Measurements from ENCODE around the gene GARNL3. TPM values are rescaled to one million over a fixed set of nuclear protein-coding genes. Genes with fewer than 3 reads are reported as not detected.

Gene GARNL3
- total and polyA plus RNA-seq, 2 of the 13 experiments (the other 11 are each of a cell fraction or from before 2014, with no cell fraction given): 3.9 to 11.0 TPM

DNA sequence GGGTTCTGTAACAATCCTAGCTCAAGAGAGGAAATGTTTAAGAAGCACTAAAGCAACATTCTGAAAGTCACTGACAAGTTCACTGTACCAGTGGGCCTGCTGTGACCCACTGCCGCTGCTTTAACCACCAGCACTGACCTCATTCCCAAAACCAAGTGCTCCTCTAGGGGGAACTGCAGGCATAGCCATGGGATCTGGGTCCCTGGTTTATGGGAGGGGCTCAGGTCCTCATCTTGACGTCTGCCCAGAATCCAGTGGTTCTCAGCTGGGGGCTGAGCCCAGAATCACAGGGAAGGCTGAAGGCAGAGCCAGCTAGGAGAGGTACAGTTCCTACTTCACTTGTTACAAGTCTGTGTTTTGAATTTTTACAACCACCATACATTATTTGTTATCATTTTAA is 96.3 kb downstream of the GARNL3 start:
- CTCF ChIA-PET (ENCODE audit: low intra/inter-chr PET ratio, low total read pairs): interaction anchor here (0.6 to 3.2 kb wide), 3 partner anchors 33 to 39 kb away, joined by 3 to 32 read pairs (median 4); partner anchors contain the start of gene SLC2A8
- DNase-seq (ENCODE audit: low spot score): peak; percentile 68
- whole genome bisulfite sequencing (ENCODE audit: low lambda C conversion rate): 50% methylated on average over 2 of the region's 2 CpGs
- in situ Hi-C loops (cut with HindIII; ENCODE audit: extremely low pct_ligation_motif_present, low pct_unique_long_range_greater_than_20kb) (loop anchor here (5.0 kb wide), 1 partner anchor 36 kb away; the partner anchor contains the start of gene SLC2A8), intact Hi-C loops (cut with micrococcal nuclease; ENCODE audit: unreplicated experiment) (loop anchor here (1.0 kb wide), 2 partner anchors 37 to 57 kb away; no protein-coding TSS in a partner anchor)
- Histone ChIP-seq H3K27me3 (ENCODE audit: control insufficient read depth in 1 of 2, insufficient read depth in 2 of 2, low read length in 2 of 2) (no peaks in the 10 kb centered on the region), H3K27ac (ENCODE audit: extremely low read length, insufficient read depth, low read length) (no peak overlapping the region), H4K20me1 (ENCODE audit: insufficient read depth, low read length) (no peaks in the 10 kb centered on the region), H3K4me3 (replicated peaks in 1 of 3; ENCODE audit: insufficient read depth in 1 of 3, low read depth in 2 of 3, low read length in 3 of 3) (no peak overlapping the region), H3K9ac (ENCODE audit: insufficient read depth, low read depth, low read length) (no peak overlapping the region), H3K4me2 (ENCODE audit: low read depth, low read length) (no peak overlapping the region), H3K9me3 (ENCODE audit: low read length) (no peaks in the 10 kb centered on the region), H3K79me2 (ENCODE audit: insufficient read depth, low read length) (no peaks in the 10 kb centered on the region), H3K36me3 (replicated peaks in 1 of 2; ENCODE audit: control insufficient read depth in 1 of 2, insufficient read depth in 2 of 2, low read length in 2 of 2) (peaks cover 0 to 10% of the 10 kb centered on the region in 2 experiments; a peak in 2 of 5 replicates), H2AFZ (ENCODE audit: low read length) (no peak overlapping the region), H3K4me1 (ENCODE audit: insufficient read depth, low read length) (no peaks in the 10 kb centered on the region)
- ATAC-seq: peak; percentile 94
- FAIRE-seq: peak; percentile 47
- no TSS peak for BruUV-seq (replicated peaks)
- POLR2A ChIA-PET: interaction anchor here (0.7 to 1.9 kb wide), 5 partner anchors 27 to 90 kb away, joined by 3 to 35 read pairs (median 3); partner anchors contain the start of genes LRSAM1, RPL12 and SLC2A8
- TF ChIP-seq RXRB (CRISPR knock-in tag; IDR thresholded peaks at IDR 0.05; ENCODE audit: borderline replicate concordance): 0 out of 2 replicates have a peak, but pooled peaks have one; percentile 26
- TF ChIP-seq TEAD3 (CRISPR knock-in tag; optimal IDR thresholded peaks at IDR 0.05; ENCODE audit: borderline replicate concordance): no peak
- no peak for TF ChIP-seq ZNF672 (CRISPR knock-in tag; IDR thresholded peaks at IDR 0.05)
- TF ChIP-seq, protein P1, sequence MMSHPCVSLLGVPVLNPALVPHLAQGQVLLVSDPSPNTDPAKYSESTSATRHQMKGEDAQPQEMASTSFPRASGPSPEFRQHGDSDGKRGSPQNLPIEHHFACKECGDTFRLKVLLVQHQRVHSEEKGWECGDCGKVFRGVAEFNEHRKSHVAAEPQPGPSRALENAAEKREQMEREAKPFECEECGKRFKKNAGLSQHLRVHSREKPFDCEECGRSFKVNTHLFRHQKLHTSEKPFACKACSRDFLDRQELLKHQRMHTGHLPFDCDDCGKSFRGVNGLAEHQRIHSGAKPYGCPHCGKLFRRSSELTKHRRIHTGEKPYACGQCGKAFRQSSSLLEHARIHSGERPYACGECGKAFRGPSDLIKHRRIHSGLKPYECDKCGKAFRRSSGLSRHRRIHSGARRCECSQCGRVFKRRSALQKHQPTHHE (CRISPR knock-in tag; IDR thresholded peaks at IDR 0.05; ENCODE audit: borderline replicate concordance): no peak
- TF ChIP-seq, protein P2, sequence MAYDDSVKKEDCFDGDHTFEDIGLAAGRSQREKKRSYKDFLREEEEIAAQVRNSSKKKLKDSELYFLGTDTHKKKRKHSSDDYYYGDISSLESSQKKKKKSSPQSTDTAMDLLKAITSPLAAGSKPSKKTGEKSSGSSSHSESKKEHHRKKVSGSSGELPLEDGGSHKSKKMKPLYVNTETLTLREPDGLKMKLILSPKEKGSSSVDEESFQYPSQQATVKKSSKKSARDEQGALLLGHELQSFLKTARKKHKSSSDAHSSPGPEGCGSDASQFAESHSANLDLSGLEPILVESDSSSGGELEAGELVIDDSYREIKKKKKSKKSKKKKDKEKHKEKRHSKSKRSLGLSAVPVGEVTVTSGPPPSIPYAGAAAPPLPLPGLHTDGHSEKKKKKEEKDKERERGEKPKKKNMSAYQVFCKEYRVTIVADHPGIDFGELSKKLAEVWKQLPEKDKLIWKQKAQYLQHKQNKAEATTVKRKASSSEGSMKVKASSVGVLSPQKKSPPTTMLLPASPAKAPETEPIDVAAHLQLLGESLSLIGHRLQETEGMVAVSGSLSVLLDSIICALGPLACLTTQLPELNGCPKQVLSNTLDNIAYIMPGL (CRISPR knock-in tag; IDR thresholded peaks at IDR 0.05; ENCODE audit: borderline replicate concordance in 1 of 2, low read depth in 1 of 2): 0 out of 4 replicates have a peak, but pooled peaks of 1 of the 2 experiments have one; percentile 25
- TF ChIP-seq, protein P3, sequence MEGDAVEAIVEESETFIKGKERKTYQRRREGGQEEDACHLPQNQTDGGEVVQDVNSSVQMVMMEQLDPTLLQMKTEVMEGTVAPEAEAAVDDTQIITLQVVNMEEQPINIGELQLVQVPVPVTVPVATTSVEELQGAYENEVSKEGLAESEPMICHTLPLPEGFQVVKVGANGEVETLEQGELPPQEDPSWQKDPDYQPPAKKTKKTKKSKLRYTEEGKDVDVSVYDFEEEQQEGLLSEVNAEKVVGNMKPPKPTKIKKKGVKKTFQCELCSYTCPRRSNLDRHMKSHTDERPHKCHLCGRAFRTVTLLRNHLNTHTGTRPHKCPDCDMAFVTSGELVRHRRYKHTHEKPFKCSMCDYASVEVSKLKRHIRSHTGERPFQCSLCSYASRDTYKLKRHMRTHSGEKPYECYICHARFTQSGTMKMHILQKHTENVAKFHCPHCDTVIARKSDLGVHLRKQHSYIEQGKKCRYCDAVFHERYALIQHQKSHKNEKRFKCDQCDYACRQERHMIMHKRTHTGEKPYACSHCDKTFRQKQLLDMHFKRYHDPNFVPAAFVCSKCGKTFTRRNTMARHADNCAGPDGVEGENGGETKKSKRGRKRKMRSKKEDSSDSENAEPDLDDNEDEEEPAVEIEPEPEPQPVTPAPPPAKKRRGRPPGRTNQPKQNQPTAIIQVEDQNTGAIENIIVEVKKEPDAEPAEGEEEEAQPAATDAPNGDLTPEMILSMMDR (CRISPR knock-in tag; IDR thresholded peaks at IDR 0.05): peak; percentile 76
- TF ChIP-seq, protein P4, sequence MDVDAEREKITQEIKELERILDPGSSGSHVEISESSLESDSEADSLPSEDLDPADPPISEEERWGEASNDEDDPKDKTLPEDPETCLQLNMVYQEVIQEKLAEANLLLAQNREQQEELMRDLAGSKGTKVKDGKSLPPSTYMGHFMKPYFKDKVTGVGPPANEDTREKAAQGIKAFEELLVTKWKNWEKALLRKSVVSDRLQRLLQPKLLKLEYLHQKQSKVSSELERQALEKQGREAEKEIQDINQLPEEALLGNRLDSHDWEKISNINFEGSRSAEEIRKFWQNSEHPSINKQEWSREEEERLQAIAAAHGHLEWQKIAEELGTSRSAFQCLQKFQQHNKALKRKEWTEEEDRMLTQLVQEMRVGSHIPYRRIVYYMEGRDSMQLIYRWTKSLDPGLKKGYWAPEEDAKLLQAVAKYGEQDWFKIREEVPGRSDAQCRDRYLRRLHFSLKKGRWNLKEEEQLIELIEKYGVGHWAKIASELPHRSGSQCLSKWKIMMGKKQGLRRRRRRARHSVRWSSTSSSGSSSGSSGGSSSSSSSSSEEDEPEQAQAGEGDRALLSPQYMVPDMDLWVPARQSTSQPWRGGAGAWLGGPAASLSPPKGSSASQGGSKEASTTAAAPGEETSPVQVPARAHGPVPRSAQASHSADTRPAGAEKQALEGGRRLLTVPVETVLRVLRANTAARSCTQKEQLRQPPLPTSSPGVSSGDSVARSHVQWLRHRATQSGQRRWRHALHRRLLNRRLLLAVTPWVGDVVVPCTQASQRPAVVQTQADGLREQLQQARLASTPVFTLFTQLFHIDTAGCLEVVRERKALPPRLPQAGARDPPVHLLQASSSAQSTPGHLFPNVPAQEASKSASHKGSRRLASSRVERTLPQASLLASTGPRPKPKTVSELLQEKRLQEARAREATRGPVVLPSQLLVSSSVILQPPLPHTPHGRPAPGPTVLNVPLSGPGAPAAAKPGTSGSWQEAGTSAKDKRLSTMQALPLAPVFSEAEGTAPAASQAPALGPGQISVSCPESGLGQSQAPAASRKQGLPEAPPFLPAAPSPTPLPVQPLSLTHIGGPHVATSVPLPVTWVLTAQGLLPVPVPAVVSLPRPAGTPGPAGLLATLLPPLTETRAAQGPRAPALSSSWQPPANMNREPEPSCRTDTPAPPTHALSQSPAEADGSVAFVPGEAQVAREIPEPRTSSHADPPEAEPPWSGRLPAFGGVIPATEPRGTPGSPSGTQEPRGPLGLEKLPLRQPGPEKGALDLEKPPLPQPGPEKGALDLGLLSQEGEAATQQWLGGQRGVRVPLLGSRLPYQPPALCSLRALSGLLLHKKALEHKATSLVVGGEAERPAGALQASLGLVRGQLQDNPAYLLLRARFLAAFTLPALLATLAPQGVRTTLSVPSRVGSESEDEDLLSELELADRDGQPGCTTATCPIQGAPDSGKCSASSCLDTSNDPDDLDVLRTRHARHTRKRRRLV (CRISPR knock-in tag; IDR thresholded peaks at IDR 0.05): no peak
- TF ChIP-seq ZMAT3 (CRISPR knock-in tag; conservative IDR thresholded peaks at IDR 0.05): no peak
- peak; percentile 19; the same call in 1 of the 2 replicates for TF ChIP-seq ZFX (CRISPR knock-in tag; IDR thresholded peaks at IDR 0.05; ENCODE audit: low read depth)
- TF ChIP-seq, protein P5, sequence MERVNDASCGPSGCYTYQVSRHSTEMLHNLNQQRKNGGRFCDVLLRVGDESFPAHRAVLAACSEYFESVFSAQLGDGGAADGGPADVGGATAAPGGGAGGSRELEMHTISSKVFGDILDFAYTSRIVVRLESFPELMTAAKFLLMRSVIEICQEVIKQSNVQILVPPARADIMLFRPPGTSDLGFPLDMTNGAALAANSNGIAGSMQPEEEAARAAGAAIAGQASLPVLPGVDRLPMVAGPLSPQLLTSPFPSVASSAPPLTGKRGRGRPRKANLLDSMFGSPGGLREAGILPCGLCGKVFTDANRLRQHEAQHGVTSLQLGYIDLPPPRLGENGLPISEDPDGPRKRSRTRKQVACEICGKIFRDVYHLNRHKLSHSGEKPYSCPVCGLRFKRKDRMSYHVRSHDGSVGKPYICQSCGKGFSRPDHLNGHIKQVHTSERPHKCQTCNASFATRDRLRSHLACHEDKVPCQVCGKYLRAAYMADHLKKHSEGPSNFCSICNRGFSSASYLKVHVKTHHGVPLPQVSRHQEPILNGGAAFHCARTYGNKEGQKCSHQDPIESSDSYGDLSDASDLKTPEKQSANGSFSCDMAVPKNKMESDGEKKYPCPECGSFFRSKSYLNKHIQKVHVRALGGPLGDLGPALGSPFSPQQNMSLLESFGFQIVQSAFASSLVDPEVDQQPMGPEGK (CRISPR knock-in tag; IDR thresholded peaks at IDR 0.05): peak; percentile 47
- no peak for TF ChIP-seq ZNF296 (CRISPR knock-in tag; conservative IDR thresholded peaks at IDR 0.05)
